ENCODE measurements around the gene MTFMT. TPM values are rescaled to one million over a fixed set of nuclear protein-coding genes. Genes with fewer than 3 reads are reported as not detected.
A peak's percentile ranks its signal among the peaks of the same experiment; 100 is the strongest.

MTFMT gene
- total and polyA plus RNA-seq, 4 donors, result 6.8 to 14.7 (median 8.4) TPM

- Histone ChIP-seq H3K36me3 (ENCODE audit: control insufficient read depth in 4 of 4, insufficient read depth in 3 of 4, low read depth in 1 of 4, low read length in 3 of 4) (no peaks in the 10 kb centered on the region), H3K4me3 (ENCODE audit: low read depth in 1 of 3, low read length in 3 of 3) (no peak overlapping the region), H3K9ac (ENCODE audit: low read depth in 1 of 2, low read length in 2 of 2) (peak overlapping the region in 1 of 2 donors; percentile 72), H3K4me1 (ENCODE audit: control insufficient read depth in 4 of 4, insufficient read depth in 4 of 4, low read length in 3 of 4) (peaks cover 3 to 29% (median 23%) of the 10 kb centered on the region in 4 donors), H3K27me3 (ENCODE audit: control insufficient read depth in 4 of 4, insufficient read depth in 4 of 4, low read length in 3 of 4) (no peaks in the 10 kb centered on the region), H3K9me3 (ENCODE audit: control insufficient read depth in 4 of 4, low read length in 3 of 4) (no peaks in the 10 kb centered on the region), H3K27ac (ENCODE audit: low read depth in 1 of 2, low read length in 2 of 2) (peak overlapping the region; percentile 29 to 55)
- TF ChIP-seq GABPA (IDR thresholded peaks at IDR 0.05 in 1 of 2, conservative IDR thresholded peaks at IDR 0.05 in 1 of 2), result peak in 1 of 2 donors; percentile 58
- TF ChIP-seq RXRA (IDR thresholded peaks at IDR 0.05), result peak; percentile 92 to 93
- peak; percentile 99 to 100 for TF ChIP-seq HNF4A (conservative IDR thresholded peaks at IDR 0.05)
- TF ChIP-seq JUND (IDR thresholded peaks at IDR 0.05), result peak; percentile 79 to 81
- no peak for TF ChIP-seq EGR1 (IDR thresholded peaks at IDR 0.05; ENCODE audit: low read depth in 2 of 2)
- TF ChIP-seq YY1 (IDR thresholded peaks at IDR 0.05), result peak; percentile 79
- peak; percentile 59 for TF ChIP-seq MAX (IDR thresholded peaks at IDR 0.05)
- no peak for TF ChIP-seq FOXA1 (IDR thresholded peaks at IDR 0.05)
- peak; percentile 99 for TF ChIP-seq SP1 (IDR thresholded peaks at IDR 0.05)
- peak; percentile 92 to 97 for TF ChIP-seq RAD21 (IDR thresholded peaks at IDR 0.05)
- TF ChIP-seq HNF4G (IDR thresholded peaks at IDR 0.05), result peak; percentile 98
- TF ChIP-seq TAF1 (conservative IDR thresholded peaks at IDR 0.05), result no peak
- TF ChIP-seq ZBTB33 (IDR thresholded peaks at IDR 0.05), result no peak
- TF ChIP-seq REST (IDR thresholded peaks at IDR 0.05), result peak; percentile 58
- TF ChIP-seq CTCF (IDR thresholded peaks at IDR 0.05; ENCODE audit: low read depth, low read length, missing input control), result peak; percentile 95
- TF ChIP-seq FOXA2 (IDR thresholded peaks at IDR 0.05), result peak; percentile 42
- DNase-seq (ENCODE audit: low spot score), result peak; percentile 58
- 19% methylated on average over 13 of the region's 13 CpGs for WGBS
Observed at GRCh38 chr15:65032801-65033537, 3.5 kb upstream of the MTFMT start.
